Muscle layer of duodenum (tissue), 2 donors: ENCODE measurements around the gene CRACR2A.

Experiments used
- H3K27ac ChIP-seq: one replicate; pipeline ENCODE4 v1.7.0; 2013; ENCODE audit warnings: mild to moderate bottlenecking, low read length
- H3K27me3 ChIP-seq: one replicate; pipeline ENCODE4 v1.7.0; 2013; ENCODE audit warnings: low read depth, mild to moderate bottlenecking, control low read depth, low read length
- H3K36me3 ChIP-seq, 2 donors: one replicate each; pipeline ENCODE4 v1.7.0; 2013; ENCODE audit warnings: low read length in 2 of 2, control low read depth in 1 of 2, mild to moderate bottlenecking in 1 of 2; ENCODE audit not compliant: insufficient read depth in 2 of 2, control insufficient read depth in 1 of 2
- H3K4me1 ChIP-seq, 2 donors: one replicate each; pipeline ENCODE4 v1.7.0; 2013; ENCODE audit warnings: low read length in 2 of 2, mild to moderate bottlenecking in 2 of 2, control low read depth in 1 of 2, moderate library complexity in 1 of 2; ENCODE audit not compliant: insufficient read depth in 2 of 2, control insufficient read depth in 1 of 2
- H3K4me3 ChIP-seq, 2 donors: one replicate each; pipeline ENCODE4 v1.7.0; 2013; ENCODE audit warnings: low read length in 2 of 2, low read depth in 1 of 2, mild to moderate bottlenecking in 1 of 2
- H3K9me3 ChIP-seq, 2 donors: one replicate each; pipeline ENCODE4 v1.7.0; 2013; ENCODE audit warnings: low read length in 2 of 2, control low read depth in 1 of 2, mild to moderate bottlenecking in 1 of 2; ENCODE audit not compliant: control insufficient read depth in 1 of 2
- donor health status: healthy.

The CRACR2A gene

GRCh38 chr12:3751151-3752095 is 1.5 kb downstream of the CRACR2A start:
- no peaks in the 10 kb centered on the region for H3K9me3 ChIP-seq
- no peaks in the 10 kb centered on the region for H3K36me3 ChIP-seq
- H3K4me1 ChIP-seq, result peaks cover 6 to 15% of the 10 kb centered on the region in 2 donors
- H3K27me3 ChIP-seq, result no peaks in the 10 kb centered on the region
- H3K27ac ChIP-seq, result no peak overlapping the region
- H3K4me3 ChIP-seq, result peak overlapping the region in 1 of 2 donors; percentile 63

DNA sequence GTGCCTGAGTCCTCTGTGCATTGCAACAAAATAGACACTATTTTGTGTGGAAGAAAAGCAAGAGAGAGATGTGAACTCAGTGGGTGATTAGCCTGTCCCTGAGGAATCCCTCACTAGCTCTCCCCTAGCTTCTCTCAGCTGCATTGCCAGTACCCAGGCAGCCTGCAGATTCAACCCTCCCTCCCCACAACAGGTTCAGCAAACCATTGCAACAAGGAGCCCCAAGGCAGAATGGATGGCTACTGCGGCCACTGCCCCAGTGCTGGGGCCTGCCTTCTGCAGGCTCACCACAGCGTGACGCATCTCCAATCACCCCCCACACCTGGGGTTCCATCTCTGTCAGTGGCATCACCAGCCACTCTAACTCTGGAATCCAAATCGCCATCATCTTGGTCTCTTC is 2.3 kb downstream of the CRACR2A start:
- H3K36me3 ChIP-seq, result no peaks in the 10 kb centered on the region
- H3K27me3 ChIP-seq, result no peaks in the 10 kb centered on the region
- no peaks in the 10 kb centered on the region for H3K9me3 ChIP-seq
- no peak overlapping the region for H3K4me3 ChIP-seq
- H3K4me1 ChIP-seq, result peaks cover 6 to 15% of the 10 kb centered on the region in 2 donors
- no peak overlapping the region for H3K27ac ChIP-seq

DNA sequence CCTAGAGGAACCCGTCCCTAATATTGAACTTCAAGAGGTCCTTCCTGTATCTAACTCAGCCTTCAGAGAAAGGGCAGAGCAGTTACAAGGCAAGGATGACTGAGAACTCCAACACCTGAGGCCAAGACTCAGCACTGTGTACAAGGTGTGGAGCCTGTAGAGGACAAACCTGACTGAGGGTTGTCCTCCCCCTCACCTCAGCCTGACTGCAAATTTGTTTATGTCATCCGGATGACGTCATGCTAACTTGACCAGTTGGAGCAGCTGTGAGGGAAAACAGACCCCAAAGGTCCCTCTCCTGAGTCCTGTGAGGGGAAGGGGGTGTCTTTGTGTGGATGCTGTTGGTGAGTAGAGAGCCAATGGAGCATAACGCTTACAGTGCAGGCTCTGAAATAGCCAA is 4.3 kb downstream of the CRACR2A start:
- Histone ChIP-seq H3K36me3 (no peaks in the 10 kb centered on the region), H3K4me3 (no peak overlapping the region), H3K4me1 (peaks cover 2 to 19% of the 10 kb centered on the region in 2 donors), H3K27ac (no peak overlapping the region), H3K27me3 (no peaks in the 10 kb centered on the region), H3K9me3 (no peaks in the 10 kb centered on the region)

DNA sequence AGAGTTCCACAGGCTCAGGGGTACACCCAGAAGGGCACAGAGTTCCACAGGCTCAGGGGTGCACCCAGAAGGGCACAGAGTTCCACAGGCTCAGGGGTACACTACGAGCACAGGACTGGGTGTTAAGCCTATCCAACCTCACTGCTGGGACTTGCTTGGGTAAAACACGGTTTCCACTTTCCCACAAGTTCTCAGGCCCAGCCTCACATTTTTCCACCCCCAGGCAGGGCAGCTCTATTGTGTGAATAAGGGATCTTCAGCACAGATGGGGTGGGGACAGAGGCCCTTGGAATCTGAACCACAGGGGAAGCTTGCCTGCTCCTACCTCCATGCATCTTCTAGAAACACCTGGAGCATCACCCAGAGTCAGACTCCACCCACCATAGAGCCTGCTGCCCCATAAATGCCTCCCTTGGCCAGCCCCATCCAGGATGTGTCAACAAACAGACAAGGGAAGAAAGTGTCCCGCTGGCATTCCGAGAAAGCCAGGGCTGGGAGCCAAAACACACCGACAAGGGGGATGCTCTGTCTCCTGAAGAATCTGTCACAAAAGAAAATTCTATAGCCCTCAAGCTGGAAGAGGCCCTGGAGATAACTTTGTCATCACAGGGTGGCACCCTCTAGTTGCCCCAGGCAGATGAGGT is 4.8 kb downstream of the CRACR2A start:
- H3K27ac ChIP-seq, result no peak overlapping the region
- no peaks in the 10 kb centered on the region for H3K27me3 ChIP-seq
- H3K4me3 ChIP-seq, result no peak overlapping the region
- no peaks in the 10 kb centered on the region for H3K36me3 ChIP-seq
- peaks cover 0 to 19% of the 10 kb centered on the region in 2 donors for H3K4me1 ChIP-seq
- no peaks in the 10 kb centered on the region for H3K9me3 ChIP-seq

DNA sequence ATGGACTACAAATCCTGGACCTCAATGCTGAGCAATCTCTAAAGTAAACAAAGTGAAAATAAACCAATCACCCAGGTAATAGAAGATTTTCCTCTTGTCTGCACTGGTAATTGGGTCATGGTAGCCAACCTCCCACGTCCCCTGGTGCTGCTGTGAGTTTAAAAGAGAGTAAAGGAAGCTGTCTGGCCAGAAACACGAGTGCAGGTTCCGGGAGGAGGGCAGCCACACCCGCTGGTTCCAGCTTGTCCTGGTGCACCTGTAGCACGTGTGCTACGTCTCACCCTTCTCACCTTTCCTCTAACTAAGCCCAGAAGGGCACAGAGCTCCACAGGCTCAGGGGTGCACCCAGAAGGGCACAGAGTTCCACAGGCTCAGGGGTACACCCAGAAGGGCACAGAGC is 5.4 kb downstream of the CRACR2A start:
- peaks cover 0 to 15% of the 10 kb centered on the region in 2 donors for H3K4me1 ChIP-seq
- H3K36me3 ChIP-seq, result no peaks in the 10 kb centered on the region

DNA sequence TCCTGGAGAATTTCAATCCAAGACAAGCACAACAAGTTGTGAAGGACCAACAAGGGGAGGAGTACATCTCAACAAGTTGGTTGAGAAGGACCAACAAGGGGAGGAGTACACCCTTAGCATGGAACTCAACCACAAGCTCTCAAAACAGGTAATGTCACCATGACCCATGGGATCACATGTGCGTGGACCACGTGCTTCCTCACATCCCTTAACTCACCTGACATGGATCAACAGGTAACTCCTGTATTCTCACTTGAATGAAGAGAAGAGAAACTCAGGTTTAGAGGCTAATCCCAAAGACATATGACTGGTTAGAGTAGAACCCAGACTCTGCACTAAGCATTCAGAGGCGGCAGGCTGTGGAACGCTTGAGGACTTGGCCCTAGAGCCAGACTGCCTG is 6.2 kb downstream of the CRACR2A start:
- Histone ChIP-seq H3K36me3 (no peaks in the 10 kb centered on the region), H3K9me3 (no peaks in the 10 kb centered on the region), H3K27ac (no peak overlapping the region), H3K4me1 (peaks cover 0 to 8% of the 10 kb centered on the region in 2 donors), H3K27me3 (no peaks in the 10 kb centered on the region), H3K4me3 (no peak overlapping the region)

More for the DNA sequence above, 5.4 kb downstream of the CRACR2A start:
- no peaks in the 10 kb centered on the region for H3K9me3 ChIP-seq
- H3K27ac ChIP-seq, result no peak overlapping the region
- no peak overlapping the region for H3K4me3 ChIP-seq
- no peaks in the 10 kb centered on the region for H3K27me3 ChIP-seq

DNA sequence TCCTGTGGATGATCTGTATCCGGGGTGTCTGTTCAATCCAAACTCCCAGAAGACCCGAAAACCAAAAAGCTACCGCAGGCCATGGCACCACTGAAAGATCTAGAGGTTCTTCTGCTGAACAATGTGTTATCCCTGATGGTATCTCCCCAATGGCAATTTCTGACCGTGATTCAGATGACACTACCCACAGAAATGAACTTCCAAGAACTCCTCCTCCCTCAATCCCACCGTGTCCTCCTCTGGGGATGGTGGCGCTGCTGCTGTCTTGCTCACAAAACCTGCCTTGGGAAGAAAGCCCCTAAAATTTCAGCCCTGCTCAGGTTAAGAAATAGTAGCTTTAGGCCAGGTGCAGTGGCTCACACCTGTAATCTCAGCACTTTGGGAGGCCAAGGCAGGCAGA is 7.8 kb downstream of the CRACR2A start:
- Histone ChIP-seq H3K9me3 (no peaks in the 10 kb centered on the region), H3K27me3 (no peaks in the 10 kb centered on the region), H3K36me3 (no peaks in the 10 kb centered on the region), H3K4me1 (peaks cover 0 to 4% of the 10 kb centered on the region in 2 donors), H3K27ac (no peak overlapping the region), H3K4me3 (no peak overlapping the region)

GRCh38 chr12:3744229-3744901 is 8.5 kb downstream of the CRACR2A start:
- Histone ChIP-seq H3K36me3 (no peaks in the 10 kb centered on the region), H3K4me1 (peaks cover 0 to 4% of the 10 kb centered on the region in 2 donors), H3K27ac (no peak overlapping the region), H3K9me3 (no peaks in the 10 kb centered on the region), H3K27me3 (no peaks in the 10 kb centered on the region), H3K4me3 (no peak overlapping the region)

DNA sequence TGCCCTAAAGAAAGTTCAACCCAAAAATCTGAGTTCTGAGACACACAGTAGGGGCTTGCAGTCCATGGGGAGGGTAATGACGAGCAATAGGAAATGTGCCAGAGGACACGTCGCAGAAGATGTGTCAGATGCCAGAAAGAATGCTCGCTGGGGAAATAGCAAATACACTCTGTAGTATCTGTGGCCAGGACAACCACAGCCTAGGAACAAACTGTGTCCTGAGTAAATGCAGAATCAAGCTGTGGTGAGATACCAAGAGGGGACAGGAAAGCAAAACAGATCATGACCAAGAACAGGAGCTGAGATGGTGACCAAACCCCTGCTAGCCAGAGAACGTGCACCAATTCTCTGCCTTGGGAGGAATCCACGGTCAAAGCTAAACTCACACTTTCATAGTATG is 9.1 kb downstream of the CRACR2A start:
- Histone ChIP-seq H3K4me1 (peaks cover 0 to 4% of the 10 kb centered on the region in 2 donors), H3K4me3 (no peak overlapping the region), H3K27me3 (no peaks in the 10 kb centered on the region), H3K9me3 (no peaks in the 10 kb centered on the region), H3K36me3 (no peaks in the 10 kb centered on the region), H3K27ac (no peak overlapping the region)

DNA sequence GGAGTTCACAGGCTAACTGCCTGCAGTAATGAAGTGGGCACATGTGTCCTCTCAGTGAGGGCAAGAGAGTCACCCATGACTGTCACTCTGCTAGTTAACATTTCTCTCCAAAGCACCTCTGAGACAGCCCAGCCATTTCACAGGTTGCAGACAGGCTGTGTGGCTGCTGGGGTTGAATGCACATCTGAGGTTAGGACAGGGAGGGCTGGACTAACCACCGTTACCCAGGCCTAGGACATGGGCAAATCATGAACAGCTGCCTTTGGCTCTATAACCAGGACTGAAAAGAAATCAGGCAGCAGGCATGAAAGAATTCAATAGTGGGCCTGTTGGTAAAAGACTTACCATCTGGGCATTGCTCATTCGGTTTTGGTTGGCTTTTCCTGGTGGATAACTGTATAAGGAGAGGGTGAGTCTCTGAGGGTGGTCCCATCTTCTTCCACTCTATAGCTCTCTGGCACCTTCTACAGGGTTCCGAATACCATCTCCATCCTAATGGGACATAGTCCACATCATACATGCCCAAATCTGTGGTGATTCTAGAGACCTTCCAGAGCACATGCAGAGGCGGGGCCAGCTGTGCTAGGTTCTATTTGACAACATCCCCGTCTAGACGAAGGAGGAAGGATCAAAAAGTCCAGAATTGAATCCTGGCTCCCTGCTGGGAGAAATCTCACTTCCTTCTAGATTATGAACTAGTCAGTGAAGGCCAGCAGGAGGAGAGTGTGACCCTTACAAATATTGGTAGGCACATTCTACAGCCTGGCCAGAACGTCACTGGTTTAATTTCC is 10.8 kb downstream of the CRACR2A start:
- Histone ChIP-seq H3K36me3 (no peaks in the 10 kb centered on the region), H3K4me1 (peaks cover 0 to 4% of the 10 kb centered on the region in 2 donors), H3K9me3 (no peaks in the 10 kb centered on the region), H3K4me3 (no peak overlapping the region), H3K27ac (no peak overlapping the region), H3K27me3 (no peaks in the 10 kb centered on the region)
